ENCODE measurements around the gene ADGRB3.

- no peak for TF ChIP-seq POLR2A (IDR thresholded peaks at IDR 0.05)
- TF ChIP-seq EP300 (IDR thresholded peaks at IDR 0.05): no peak
Observed at GRCh38 chr6:68709091-68709490, 74.0 kb downstream of the ADGRB3 start.
